HG02884 (cell line): ENCODE results near the gene GMDS.

ENCODE experiments used
- ATAC-seq: cut with Tn5 transposase; IDR thresholded peaks from one replicate; pipeline ENCODE4 v1.9.1; 2021; ENCODE audit warnings: mild to moderate bottlenecking, moderate library complexity; ENCODE audit not compliant: unreplicated experiment

GMDS gene

GRCh38 chr6:2104524-2104880 is 140.9 kb downstream of the GMDS start:
- no peak for ATAC-seq

GRCh38 chr6:2103765-2104523 is 141.5 kb downstream of the GMDS start:
- ATAC-seq, result no peak

DNA sequence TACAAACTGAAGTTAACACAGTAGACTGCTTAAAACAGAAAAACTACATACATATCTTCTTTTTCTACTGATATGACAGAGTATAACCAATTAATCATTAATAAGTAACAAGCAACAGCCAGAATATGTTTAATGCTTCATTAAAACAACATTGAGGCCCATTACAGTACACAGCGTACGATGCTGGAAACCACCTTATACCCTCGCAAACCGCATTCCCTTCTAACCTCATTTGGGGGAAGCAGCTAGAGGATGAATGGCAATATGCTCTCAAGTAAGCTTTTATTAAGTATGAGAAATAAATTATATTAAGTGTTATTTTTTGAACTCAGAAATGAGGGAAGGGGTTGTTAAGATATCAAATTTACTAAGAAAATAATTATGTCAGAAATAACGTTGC is 142.4 kb downstream of the GMDS start:
- ATAC-seq, result no peak

DNA sequence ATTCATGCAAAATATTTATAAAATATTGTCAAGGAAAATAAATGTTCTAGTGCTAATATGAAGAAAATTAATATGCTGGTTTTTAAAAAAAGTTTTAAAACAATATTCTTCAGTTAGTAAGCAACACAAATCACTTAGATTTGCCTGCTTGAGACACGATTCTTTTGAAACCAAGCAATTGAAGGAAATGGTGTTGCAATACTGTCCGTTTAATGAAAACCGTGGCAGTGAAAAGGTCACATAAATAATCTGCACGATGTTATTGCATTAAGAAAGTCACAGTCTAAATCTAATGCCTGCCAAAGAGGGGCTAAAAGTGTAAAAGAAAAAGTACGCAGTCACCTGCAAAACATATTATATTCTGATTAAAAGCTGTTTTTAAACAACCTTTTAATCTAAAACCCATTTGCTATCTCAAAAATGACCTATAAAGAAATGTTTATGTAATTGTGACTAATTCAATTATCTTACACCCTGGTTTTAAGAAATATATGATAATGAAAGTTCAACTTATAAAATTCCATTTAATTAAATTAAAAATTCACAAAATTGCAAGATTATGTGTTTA is 143.0 kb downstream of the GMDS start:
- ATAC-seq, result no peak

GRCh38 chr6:2101213-2101612 is 144.2 kb downstream of the GMDS start:
- no peak for ATAC-seq

- no peak for ATAC-seq
Measured at GRCh38 chr6:2099870-2100269, 145.5 kb downstream of the GMDS start.

GRCh38 chr6:2097464-2097863 is 147.9 kb downstream of the GMDS start:
- no peak for ATAC-seq

DNA sequence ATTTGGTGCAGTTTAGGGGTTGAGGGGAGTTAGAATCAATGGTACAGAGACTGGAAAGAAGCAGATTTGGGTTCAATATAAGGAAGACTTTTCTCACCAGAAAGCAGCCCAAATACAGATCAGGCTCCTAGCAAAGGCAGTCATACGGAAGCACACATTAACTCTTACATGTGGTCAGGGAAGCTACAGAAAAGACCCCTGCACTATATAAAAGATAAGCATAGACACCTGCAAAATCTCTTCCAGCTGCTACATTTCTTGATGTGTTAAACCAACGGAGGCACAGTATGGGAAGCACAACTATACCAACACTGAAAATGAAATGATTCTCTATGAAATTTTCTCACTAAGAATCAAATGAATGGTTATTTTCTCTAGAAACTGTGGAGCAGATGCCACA is 150.8 kb downstream of the GMDS start:
- no peak for ATAC-seq

DNA sequence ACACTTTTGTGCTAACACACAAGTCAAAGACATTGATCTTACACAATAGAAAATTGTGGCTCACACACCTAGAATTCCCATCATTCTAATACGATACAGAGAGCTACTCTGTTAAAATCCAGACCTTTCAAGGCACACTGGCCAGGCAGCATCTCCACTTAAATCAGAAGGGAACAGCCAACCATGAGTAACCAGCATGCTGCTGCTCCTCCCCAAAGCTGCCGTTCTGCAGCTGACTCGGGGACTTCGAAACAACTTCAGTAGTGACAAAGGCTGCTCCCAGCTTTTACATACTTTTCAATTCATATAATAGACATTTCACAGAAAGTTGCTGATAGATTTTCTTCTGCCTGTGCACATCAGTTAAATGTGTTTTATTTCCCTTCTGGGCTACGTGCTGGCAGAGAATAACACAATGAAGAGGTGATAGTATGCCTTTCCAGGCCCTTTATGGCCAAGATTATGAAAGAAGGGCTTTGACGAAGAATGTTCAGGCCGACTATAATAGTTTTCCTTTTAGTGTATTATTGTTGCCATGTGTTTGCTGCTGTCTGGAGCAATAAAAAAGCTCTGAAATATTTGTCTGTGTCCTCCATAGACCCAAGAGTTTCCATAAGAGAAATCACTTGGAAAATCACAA is 159.0 kb downstream of the GMDS start:
- no peak for ATAC-seq

DNA sequence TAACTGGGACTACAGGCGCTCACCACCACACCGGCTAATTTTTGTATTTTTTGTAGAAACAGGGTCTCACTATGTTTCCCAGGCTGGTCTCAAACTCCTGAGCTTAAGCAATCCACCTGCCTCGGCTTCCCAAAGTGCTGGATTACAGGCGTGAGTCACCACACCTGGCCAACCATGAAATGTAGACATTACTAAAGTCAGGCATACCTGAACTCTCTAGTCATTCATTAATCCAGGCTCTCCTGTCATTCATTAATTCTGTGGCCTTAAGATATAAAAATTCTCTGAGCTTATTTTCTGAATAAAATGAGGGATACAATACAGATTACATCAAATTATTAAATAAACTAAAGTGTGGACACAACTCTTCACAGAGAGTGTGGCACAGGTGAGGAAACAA is 159.7 kb downstream of the GMDS start:
- ATAC-seq, result no peak

DNA sequence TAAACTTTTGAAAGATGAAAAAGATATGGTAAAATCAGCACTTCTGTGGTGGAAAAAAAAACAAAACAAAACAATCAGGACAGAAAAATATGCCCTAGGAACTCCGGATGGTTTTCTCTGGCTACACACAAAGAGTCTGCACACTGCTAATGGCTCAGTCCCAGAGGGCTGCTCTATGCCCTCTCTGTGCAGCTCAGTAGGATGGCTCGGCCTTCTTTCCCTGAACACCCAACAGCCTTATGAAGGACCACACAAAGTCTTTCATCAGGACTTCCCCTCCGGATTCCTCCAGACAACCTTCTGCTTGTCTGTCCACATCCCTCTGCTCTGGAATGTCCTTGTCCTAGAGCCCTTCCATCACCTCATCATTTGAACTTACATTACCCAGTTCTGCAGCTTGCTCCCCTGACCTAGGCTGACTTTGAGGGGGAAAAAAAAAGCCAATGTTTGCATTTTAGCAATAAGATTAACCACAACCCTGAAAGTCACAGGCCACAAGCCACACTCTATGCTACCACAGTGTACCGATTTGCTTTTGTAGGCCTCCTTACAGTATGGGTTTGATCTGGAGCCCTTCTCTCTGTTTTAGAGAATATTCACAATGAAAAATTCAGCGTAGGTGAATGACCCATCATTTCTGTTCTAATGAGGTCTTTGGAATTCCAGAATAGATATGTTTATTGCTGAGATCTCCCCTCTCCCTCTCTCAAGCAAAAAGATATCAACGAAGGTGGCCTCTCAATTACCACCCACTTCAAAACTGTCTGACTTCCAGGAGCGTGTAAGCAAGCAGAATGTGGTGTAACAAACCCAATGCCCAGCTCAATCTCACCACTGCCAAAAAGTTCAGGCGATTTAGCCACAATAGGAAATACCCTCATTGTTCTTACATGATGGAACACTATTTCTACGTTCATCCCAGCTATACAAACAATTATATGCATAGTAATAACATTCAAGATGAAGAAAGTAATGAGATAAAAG is 164.0 kb downstream of the GMDS start:
- ATAC-seq, result peak; percentile 92

GRCh38 chr6:2078888-2079287 is 166.5 kb downstream of the GMDS start:
- no peak for ATAC-seq

GRCh38 chr6:2077826-2078225 is 167.6 kb downstream of the GMDS start:
- no peak for ATAC-seq

DNA sequence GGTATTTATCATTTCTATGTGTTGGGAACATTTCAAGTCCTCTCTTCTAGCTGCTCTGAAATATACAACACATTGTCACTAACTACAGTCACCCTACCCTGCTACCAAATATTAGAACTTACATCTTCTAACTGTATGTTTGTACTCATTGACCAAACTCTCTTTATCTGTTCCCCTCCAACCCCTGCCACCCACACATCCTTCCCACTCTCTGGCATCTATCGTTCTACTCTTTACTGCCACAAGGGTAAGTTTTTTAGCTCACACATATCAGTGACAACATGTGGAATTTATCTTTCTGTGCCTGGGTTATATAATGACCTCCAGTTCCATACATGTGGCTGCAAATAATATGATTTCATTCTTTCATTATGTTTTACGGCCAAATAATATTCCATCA is 171.9 kb downstream of the GMDS start:
- ATAC-seq, result no peak

DNA sequence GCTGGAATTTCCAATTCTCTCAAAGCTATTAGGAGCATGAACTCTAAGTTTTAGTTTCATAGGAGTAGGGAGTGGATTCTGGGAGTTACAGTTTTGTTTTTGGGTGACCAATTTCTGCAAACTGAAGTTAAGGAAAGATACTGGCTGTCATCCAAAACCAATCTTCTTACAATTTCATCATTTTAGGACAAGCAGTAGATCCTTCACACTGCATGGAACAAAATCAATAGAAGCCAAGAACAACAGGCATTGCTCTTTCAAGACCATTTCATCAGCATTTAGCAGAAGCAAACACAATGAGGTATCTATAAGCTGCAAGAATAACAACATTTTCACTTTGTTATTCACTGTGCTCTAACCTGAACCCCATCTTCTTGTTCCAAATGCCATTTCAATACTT is 173.0 kb downstream of the GMDS start:
- no peak for ATAC-seq

DNA sequence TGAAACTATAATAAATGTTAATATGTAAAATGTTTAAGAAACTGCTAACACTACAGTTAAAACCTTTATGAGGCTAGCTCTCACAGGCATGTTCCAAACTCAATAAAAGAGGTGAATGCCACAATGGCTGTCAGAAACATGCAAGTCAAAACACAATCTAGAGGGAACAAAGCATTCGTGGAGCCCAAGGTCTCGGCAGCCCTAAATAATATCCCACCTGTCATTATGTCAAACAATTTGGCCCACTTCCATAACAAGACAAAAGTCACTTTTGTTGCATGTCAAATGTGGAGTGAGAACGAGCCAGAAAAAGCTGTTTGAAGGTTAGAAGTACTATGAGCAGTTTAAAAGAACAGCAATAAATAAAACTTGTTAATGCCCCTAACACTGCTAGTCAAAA is 181.9 kb downstream of the GMDS start:
- ATAC-seq, result no peak

DNA sequence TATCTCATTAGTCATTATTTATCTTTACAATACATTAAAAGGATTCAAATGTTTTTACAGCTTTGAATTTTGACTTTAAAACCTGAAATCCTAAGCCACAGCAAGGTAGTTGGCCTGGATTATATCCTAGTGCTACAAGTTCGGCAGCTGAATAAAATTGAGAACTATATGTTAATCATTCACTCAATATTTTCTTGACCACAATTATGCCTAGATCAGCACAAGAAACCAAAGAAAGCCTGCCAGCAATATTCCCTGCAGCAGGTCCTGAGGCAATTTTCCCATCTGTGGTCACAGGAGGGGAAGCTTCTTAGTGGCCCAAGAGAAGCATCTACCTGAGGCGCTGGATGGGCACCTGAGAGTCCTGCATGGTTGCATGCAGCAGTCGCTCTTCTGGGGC is 183.5 kb downstream of the GMDS start:
- ATAC-seq, result no peak

DNA sequence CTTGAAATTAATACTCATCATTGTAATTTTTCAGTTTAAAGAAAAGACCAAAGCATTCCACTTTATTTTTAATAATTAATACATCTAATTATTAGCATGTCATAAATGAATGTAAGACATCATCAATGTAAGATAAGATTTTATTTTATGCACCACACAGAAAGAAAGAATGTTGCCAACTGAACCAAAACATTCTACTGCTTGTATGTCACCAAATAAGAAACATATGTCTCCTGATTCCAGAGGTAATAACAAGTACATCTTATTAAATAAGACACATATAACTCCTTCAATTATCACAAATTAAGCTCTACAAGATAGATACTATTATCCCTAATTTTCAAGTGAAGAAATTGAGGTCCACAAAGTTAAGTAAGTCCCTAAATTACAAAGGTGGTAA is 189.5 kb downstream of the GMDS start:
- no peak for ATAC-seq

DNA sequence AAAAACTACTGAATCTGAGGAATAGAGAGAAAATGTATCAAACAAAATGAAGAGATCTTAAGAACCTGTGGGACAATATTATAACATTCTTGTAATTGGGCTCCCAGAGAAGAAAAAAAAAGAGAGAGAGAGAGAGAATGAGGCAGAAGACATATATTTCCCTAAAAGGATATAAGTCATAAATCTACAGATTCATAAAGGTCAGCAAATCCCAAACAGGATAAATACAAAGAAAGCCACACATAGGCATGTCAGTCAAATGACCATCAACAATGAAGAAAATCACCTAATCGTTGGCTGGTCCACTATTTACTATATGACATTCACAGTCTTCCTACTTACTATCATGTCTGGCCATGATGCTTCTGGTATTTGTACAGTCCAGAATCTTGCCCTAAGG is 190.3 kb downstream of the GMDS start:
- ATAC-seq, result no peak

DNA sequence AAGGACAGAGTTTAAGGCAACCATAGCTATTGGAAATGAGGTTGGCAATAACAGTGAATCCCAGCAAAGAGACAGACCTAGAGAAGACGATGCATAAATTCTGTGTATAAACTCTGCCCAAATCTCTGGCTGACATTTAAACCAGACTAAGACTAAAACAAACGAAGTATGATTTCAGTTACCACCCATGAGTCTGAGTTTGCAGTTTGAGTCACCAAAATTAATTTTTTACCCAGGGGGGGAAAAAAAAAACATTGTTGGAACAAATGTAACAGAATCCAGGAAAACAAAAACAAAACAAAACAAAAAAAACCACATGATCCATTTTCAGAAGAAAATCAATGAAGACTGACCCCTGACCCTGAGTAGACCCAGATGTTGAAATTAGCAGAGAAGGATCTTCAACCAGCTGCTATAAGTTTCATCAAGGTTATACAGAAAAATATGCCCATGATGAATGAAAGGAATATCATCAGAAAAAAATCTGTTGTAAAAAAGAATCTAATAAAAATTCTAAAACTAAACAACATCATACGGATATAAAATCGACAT is 190.8 kb downstream of the GMDS start:
- ATAC-seq, result no peak

DNA sequence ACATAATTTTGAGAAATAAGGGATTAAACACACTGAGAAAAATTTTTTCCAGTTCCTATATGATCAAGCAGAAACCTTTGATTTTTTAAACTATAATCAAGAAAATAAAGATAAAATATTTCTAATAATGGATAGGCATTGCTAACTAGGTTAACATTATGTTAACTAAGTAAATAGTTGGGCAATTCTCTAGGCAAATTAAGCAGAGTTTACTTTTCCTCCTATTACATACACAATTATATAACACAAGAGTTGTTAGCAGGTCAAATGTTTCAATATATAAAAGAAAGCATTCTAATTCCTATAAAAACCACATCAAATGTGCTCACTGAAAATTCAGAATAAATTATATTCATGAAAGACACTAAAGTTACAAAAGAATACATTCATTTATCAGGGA is 191.7 kb downstream of the GMDS start:
- ATAC-seq, result no peak
